Esophagus muscularis mucosa (tissue), 4 donors: Measurements from ENCODE around the gene SETD2.

Experiments used
- CTCF ChIP-seq, 3 experiments: fragments of 200-600 bp in 2 of 3; fragments of 450-650 bp in 1 of 3; sonication (generic) in 2 of 3; IDR thresholded peaks; one replicate each; pipeline ENCODE4 v1.5.1; 2017 to 2019; ENCODE audit warnings: antibody characterized with exemption in 3 of 3, mild to moderate bottlenecking in 2 of 3, moderate library complexity in 1 of 3
- EP300 ChIP-seq: sonication (generic); formaldehyde crosslinking; IDR thresholded peaks from one replicate; pipeline ENCODE4 v1.6.1; 2017; ENCODE audit warnings: antibody characterized with exemption
- POLR2A ChIP-seq: fragments of 450-650 bp; IDR thresholded peaks from one replicate; pipeline ENCODE4 v1.6.1; 2017; ENCODE audit warnings: antibody characterized with exemption, moderate library complexity, mild to moderate bottlenecking, low read depth
- POLR2AphosphoS5 ChIP-seq, 2 donors: sonication (generic); formaldehyde crosslinking; IDR thresholded peaks; one replicate each; pipeline ENCODE4 v1.6.1; 2017; ENCODE audit warnings: antibody characterized with exemption in 2 of 2

GRCh38 chr3:46978381-46978780 is 185.5 kb downstream of the SETD2 start:
- no peak for TF ChIP-seq POLR2A
- no peak for TF ChIP-seq POLR2AphosphoS5 (IDR thresholded peaks at IDR 0.05)
- TF ChIP-seq CTCF (IDR thresholded peaks at IDR 0.05) = no peak
- no peak for TF ChIP-seq EP300
